ENCODE measurements around the gene SLC35F3. TPM values are rescaled to one million over a fixed set of nuclear protein-coding genes. Genes with fewer than 3 reads are reported as not detected.
"Not testable (repeated sequence)": the region's sequence is repeated elsewhere in the genome, so short reads cannot be mapped to it uniquely, and the experiment has no call there.

SLC35F3 gene
- total RNA-seq, 2 experiments from 2014 or later: 0.59 to 0.70 TPM

DNA sequence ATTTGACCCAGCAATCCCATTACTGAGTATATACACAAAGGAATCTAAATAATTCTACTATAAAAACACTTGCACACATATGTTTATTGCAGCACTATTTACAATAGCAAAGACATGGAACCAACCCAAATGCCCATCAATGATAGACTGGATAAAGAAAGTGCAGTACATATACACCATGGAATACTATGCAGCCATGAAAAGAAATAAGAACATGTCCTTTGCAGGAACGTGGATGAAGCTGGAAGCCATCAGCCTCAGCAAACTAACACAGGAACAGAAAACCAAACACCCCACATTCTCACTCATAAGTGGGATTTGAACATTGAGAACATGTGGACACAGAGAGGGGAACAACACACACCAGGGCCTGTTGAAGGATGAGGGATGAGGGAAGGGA, 397.2 kb downstream of the SLC35F3 start:
- H3K27me3 Mint-ChIP-seq; H3K4me3 Mint-ChIP-seq; POLR2A ChIA-PET; DNase-seq; H3K27ac Mint-ChIP-seq; H3K4me1 Mint-ChIP-seq (ENCODE audit: low read depth); H3K36me3 Mint-ChIP-seq; H3K9me3 Mint-ChIP-seq; intact Hi-C loops (cut with micrococcal nuclease): not testable (repeated sequence)
- CTCF ChIA-PET: interaction anchor here (1.6 to 2.1 kb wide), 2 partner anchors 8 to 89 kb away, joined by 7 to 19 read pairs; no protein-coding TSS in a partner anchor

DNA sequence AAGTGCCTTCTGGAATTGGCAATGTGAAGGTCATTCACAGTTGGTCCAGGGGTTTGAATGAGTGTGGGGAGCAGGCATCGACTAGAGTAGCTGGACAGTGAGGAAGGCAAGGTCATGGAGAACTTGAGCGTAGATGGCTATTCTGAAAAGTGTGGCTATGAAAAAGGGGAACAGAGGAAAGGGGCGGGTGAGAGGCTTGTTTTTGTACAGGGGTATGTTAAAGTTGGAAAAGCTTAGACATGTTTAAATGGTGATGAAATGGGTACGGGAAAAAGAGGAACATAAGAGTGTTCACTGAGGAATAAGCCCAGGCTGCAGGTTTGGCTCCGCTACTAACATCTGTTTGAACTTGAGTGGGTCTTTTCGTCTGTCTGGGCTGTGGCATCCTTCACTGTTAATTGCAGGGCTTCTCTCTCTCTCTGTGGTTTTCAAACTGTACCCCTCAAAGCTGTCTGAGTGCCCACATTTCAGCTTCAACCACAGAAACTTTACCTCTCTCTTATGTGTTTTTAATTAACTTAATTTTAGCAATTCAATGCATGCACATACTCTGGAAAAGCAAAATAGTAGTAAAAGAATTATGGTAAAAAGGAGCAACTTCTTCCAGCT, 398.0 kb downstream of the SLC35F3 start:
- CTCF ChIA-PET: interaction anchor here (1.6 kb wide), 1 partner anchor 90 kb away, joined by 7 read pairs; no protein-coding TSS in a partner anchor

DNA sequence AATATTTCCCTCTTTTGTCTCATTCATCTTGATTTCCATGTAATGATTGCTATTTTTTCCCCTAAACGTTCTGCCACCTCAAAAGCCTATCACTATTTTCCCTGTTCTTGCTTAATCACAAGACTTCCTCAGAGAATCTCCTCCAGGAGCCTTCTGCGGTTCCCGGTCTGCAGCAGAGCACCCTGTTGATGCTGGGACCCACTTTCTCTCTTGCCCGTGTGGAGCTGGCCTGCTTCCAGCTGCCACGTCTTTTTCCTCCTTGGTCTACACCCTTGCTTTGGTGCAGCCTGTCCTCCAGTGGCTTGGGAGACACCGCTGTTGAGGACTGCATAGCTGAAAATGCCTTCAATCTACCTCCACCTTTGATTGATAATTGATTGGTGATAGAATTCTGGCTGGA, 398.8 kb downstream of the SLC35F3 start:
- POLR2A ChIA-PET: no interaction called here
- intact Hi-C loops (cut with micrococcal nuclease): no loop called here
- Mint-ChIP-seq H3K9me3 (peaks cover 2% of the 10 kb centered on the region), H3K27ac (no peak overlapping the region), H3K4me1 (ENCODE audit: low read depth) (no peaks in the 10 kb centered on the region), H3K4me3 (no peak overlapping the region), H3K36me3 (no peaks in the 10 kb centered on the region), H3K27me3 (peaks cover 2% of the 10 kb centered on the region)
- DNase-seq: no peak
- CTCF ChIA-PET: interaction anchor here (0.5 to 1.6 kb wide), 3 partner anchors 11 to 115 kb away, joined by 3 to 7 read pairs (median 4); no protein-coding TSS in a partner anchor

More for the DNA sequence above, 398.0 kb downstream of the SLC35F3 start:
- peaks cover 7% of the 10 kb centered on the region for H3K27me3 Mint-ChIP-seq
- POLR2A ChIA-PET: no interaction called here
- no peak for DNase-seq
- H3K4me1 Mint-ChIP-seq (ENCODE audit: low read depth): no peaks in the 10 kb centered on the region
- no peak overlapping the region for H3K27ac Mint-ChIP-seq
- no peaks in the 10 kb centered on the region for H3K36me3 Mint-ChIP-seq
- H3K9me3 Mint-ChIP-seq: peaks cover 2% of the 10 kb centered on the region
- no peak overlapping the region for H3K4me3 Mint-ChIP-seq
- intact Hi-C loops (cut with micrococcal nuclease): no loop called here

DNA sequence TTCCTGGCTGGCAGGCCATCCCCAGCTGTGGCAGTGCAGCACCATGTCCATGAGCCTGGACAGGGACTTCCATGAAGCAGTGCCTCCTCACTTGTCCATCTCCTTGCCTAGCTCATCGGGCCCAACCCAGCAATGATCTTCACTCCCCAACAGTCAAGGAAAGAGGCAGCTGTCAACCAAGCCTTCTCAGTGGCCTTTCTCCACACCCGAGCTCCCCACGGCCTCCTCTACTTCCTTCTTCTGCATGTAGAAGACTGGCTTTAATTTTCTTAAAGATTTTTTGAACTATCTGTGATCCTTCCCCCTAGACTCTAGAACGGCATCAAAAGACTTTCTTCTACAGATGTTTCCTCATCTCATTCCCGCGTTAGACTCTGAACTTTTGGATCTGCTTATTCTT, 403.2 kb downstream of the SLC35F3 start:
- Mint-ChIP-seq H3K27ac (no peak overlapping the region), H3K36me3 (no peaks in the 10 kb centered on the region), H3K4me1 (ENCODE audit: low read depth) (peaks cover 15% of the 10 kb centered on the region), H3K9me3 (peaks cover 2% of the 10 kb centered on the region), H3K4me3 (no peak overlapping the region), H3K27me3 (peaks cover 18% of the 10 kb centered on the region)
- POLR2A ChIA-PET: no interaction called here
- CTCF ChIA-PET: interaction anchor here (0.8 to 9.2 kb wide), 7 partner anchors 16 to 191 kb away, joined by 3 to 170 read pairs (median 3); no protein-coding TSS in a partner anchor
- no peak for DNase-seq
- intact Hi-C loops (cut with micrococcal nuclease): no loop called here

DNA sequence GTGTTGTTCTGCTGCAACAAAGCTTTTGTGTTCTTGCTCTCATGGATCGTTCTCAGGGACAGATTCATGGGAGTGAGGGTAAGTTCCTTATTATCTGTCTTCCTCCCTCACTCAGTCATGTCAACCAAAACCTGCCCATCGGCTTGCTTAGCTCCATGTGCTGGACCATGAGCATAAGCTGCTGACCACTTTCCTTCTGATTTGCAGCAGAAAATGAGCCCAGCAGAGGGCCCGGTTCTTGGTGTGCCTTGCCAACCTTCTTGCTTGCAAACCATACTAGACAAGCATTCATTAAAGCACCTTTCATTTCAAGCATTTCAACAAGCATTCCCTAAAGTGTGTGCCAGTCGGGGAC, 404.7 kb downstream of the SLC35F3 start:
- Mint-ChIP-seq H3K4me1 (ENCODE audit: low read depth) (peaks cover 15% of the 10 kb centered on the region), H3K36me3 (no peaks in the 10 kb centered on the region), H3K27ac (no peak overlapping the region), H3K4me3 (no peak overlapping the region), H3K9me3 (peaks cover 2% of the 10 kb centered on the region), H3K27me3 (peaks cover 18% of the 10 kb centered on the region)
- ChIA-PET POLR2A (interaction anchor here (1.4 kb wide), 2 partner anchors 65 to 186 kb away, joined by 3 to 6 read pairs; no protein-coding TSS in a partner anchor), CTCF (interaction anchor here (0.6 to 9.2 kb wide), 42 partner anchors 9 to 784 kb away, joined by 3 to 170 read pairs (median 7); no protein-coding TSS in a partner anchor)
- intact Hi-C loops (cut with micrococcal nuclease): no loop called here
- no peak for DNase-seq

DNA sequence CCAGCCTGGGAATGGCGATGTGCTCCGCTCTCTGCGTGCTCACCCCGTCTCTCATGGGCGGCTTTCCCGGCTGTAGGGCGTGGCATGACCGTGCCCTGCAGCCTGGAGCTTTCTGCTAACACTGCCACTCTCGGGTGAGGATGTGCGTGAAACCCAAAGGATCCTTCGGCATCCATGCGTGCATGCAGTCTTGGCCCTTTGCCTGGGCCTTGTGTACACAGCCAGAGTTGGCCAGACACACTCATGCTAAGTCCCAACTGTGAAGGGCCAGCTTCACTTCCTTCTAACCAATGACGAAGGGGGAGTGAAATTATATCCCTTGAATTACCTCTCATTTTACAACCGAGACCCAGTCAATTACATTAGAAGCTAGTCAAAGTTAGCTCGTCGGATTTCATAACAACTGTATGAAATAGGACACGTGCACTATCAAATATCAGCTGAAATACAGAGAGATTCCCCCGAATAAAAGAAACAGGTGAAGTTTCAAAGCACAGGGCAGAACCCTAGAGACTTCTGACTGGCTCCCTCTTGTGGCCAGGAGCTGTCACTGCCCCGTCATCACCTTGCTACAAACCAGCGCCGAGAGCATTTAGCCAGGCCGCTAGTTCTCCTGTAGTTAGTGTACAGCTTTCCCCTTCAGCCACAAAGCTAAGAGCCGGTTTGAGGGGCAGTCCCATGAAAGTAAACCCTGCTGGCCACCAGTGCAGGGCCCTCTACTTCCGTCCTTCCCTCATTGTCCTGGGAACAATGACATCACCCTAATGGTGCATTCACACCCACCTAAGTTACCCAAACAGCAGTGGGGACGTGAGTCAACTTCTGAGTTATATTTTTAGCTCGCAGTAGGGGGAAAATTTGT, 405.4 kb downstream of the SLC35F3 start:
- Mint-ChIP-seq H3K27me3 (peaks cover 15% of the 10 kb centered on the region), H3K4me3 (no peak overlapping the region), H3K36me3 (no peaks in the 10 kb centered on the region), H3K4me1 (ENCODE audit: low read depth) (peaks cover 18% of the 10 kb centered on the region), H3K9me3 (no peaks in the 10 kb centered on the region), H3K27ac (no peak overlapping the region)
- POLR2A ChIA-PET: interaction anchor here (1.0 to 1.4 kb wide), 3 partner anchors 66 to 186 kb away, joined by 3 to 6 read pairs (median 3); no protein-coding TSS in a partner anchor
- CTCF ChIA-PET: interaction anchor here (0.6 to 9.2 kb wide), 56 partner anchors 9 to 783 kb away, joined by 3 to 170 read pairs (median 6); no protein-coding TSS in a partner anchor
- intact Hi-C loops (cut with micrococcal nuclease): loop anchor here (1.0 kb wide), 7 partner anchors 16 to 196 kb away; no protein-coding TSS in a partner anchor
- peak; percentile 84 for DNase-seq

DNA sequence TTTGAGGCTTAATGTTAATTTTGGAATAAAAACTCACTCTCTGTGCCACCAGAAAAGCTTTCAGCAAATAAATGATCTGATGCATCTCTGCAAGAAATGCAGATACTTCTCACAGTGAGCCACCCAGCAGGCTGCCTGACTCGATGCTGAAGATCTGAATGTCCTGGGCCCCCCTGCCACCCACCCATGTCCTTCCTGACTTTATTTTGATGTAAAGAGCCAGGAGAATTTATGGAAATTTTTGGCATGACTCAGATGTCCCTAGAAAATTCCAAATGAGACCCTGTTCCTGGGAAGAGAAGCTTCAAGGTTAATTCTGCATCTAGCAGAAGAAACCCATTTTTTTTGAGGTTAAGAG, 406.0 kb downstream of the SLC35F3 start:
- intact Hi-C loops (cut with micrococcal nuclease): loop anchor here (1.0 kb wide), 7 partner anchors 16 to 196 kb away; no protein-coding TSS in a partner anchor
- no peaks in the 10 kb centered on the region for H3K36me3 Mint-ChIP-seq
- H3K9me3 Mint-ChIP-seq: no peaks in the 10 kb centered on the region
- peaks cover 15% of the 10 kb centered on the region for H3K27me3 Mint-ChIP-seq
- DNase-seq: no peak
- POLR2A ChIA-PET: interaction anchor here (1.0 to 1.4 kb wide), 3 partner anchors 66 to 185 kb away, joined by 3 to 6 read pairs (median 3); no protein-coding TSS in a partner anchor
- peaks cover 23% of the 10 kb centered on the region for H3K4me1 Mint-ChIP-seq (ENCODE audit: low read depth)
- CTCF ChIA-PET: interaction anchor here (0.7 to 9.2 kb wide), 52 partner anchors 10 to 773 kb away, joined by 3 to 170 read pairs (median 6); no protein-coding TSS in a partner anchor
- no peak overlapping the region for H3K27ac Mint-ChIP-seq
- no peak overlapping the region for H3K4me3 Mint-ChIP-seq

DNA sequence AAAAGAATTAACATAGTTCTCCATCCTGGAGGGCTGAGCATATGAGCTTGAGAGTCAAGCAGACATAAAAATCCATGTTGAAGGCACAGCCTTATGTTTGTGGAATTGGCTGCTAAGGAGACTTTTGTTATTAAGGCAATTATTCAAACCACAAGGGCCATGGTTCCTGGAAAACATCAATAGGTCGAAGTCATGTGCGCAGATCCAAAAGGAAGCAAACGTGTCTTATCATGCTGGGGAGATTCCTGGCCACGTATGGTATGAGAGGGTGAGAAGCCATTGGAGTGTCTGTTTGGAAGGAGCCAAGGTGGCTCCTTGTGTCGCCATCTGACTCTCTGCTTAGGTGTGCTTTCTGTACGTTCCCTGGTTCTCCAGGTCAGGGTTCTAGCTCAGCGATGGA, 406.9 kb downstream of the SLC35F3 start:
- POLR2A ChIA-PET: no interaction called here
- Mint-ChIP-seq H3K4me3 (no peak overlapping the region), H3K27ac (no peak overlapping the region), H3K36me3 (no peaks in the 10 kb centered on the region), H3K4me1 (ENCODE audit: low read depth) (peaks cover 31% of the 10 kb centered on the region), H3K9me3 (no peaks in the 10 kb centered on the region), H3K27me3 (peaks cover 17% of the 10 kb centered on the region)
- DNase-seq: no peak
- intact Hi-C loops (cut with micrococcal nuclease): no loop called here
- CTCF ChIA-PET: interaction anchor here (2.1 to 9.2 kb wide), 5 partner anchors 11 to 195 kb away, joined by 7 to 170 read pairs (median 63); no protein-coding TSS in a partner anchor

DNA sequence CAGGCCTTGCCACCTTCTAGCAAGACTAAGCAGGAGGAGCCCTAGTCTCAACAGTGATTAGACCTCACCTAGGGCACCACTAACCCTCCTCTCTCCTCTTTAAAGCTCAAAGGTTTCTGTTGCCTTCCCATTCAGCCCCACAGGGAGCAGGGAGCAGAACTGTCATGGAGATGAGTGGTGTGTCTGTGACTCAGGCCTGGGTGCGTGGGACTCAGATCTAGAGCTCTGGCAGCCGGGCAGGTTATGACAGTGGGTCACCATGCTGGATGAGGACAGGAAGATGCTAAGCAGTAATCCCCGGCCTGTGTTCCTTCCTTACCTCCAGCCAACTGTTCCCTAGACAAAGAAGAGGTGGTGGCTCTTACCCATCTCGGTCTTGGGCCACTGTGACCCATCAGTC, 408.7 kb downstream of the SLC35F3 start:
- Mint-ChIP-seq H3K36me3 (no peaks in the 10 kb centered on the region), H3K4me3 (no peak overlapping the region), H3K27me3 (peaks cover 33% of the 10 kb centered on the region), H3K9me3 (no peaks in the 10 kb centered on the region), H3K27ac (no peak overlapping the region), H3K4me1 (ENCODE audit: low read depth) (peaks cover 34% of the 10 kb centered on the region)
- ChIA-PET POLR2A (no interaction called here), CTCF (interaction anchor here (1.3 to 9.2 kb wide), 4 partner anchors 10 to 197 kb away, joined by 4 to 170 read pairs (median 73); no protein-coding TSS in a partner anchor)
- DNase-seq: peak; percentile 40
- intact Hi-C loops (cut with micrococcal nuclease): no loop called here

DNA sequence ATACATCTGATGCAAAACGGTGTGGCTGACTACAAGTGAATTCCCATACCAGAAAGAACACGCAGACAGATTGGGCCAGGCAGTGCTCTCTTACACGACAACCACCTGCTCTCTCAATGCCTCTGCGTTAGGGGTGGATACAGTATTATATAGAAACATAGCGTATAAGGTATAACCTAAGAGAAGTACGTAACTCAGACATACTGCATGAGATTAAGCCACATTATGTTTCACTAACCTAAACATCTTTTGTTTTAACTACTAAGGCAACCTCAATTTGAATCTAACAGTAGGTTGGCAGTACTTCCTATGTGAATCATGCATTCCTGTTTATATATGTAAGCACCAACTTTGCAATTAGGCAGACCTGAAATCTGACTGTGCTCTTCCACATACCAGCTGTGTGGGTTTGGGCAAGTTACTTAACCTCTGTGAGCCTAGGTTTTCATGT, 410.6 kb downstream of the SLC35F3 start:
- Mint-ChIP-seq H3K27me3 (peaks cover 38% of the 10 kb centered on the region), H3K36me3 (no peaks in the 10 kb centered on the region), H3K9me3 (no peaks in the 10 kb centered on the region), H3K27ac (no peak overlapping the region), H3K4me1 (ENCODE audit: low read depth) (peaks cover 27% of the 10 kb centered on the region), H3K4me3 (no peak overlapping the region)
- DNase-seq: peak; percentile 35
- POLR2A ChIA-PET: interaction anchor here (1.1 kb wide), 1 partner anchor 58 kb away, joined by 3 read pairs; the partner anchor contains the start of gene COA6
- CTCF ChIA-PET: interaction anchor here (1.4 to 2.2 kb wide), 2 partner anchors 12 to 102 kb away, joined by 4 to 9 read pairs; no protein-coding TSS in a partner anchor
- intact Hi-C loops (cut with micrococcal nuclease): no loop called here

DNA sequence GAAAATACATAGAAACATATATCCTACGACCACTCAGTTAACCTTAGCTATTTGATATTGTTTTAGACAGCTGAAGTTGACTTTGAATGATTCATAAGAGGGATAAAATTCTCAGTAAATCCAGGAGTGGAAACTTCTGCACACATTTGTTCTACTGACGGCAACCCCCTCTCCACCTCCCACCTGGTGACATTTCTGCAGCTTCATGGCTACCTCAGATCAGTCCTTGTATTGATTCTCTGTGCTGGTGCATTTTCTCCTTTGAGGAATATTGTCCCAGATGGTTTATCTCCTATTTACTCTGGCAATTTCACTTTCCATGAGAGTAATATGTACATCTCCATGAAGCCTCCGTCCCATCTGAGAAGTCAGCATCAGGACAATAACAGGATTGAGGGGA, 411.1 kb downstream of the SLC35F3 start:
- H3K36me3 Mint-ChIP-seq: no peaks in the 10 kb centered on the region
- H3K4me3 Mint-ChIP-seq: no peak overlapping the region
- H3K27ac Mint-ChIP-seq: no peak overlapping the region
- peak; percentile 29 for DNase-seq
- intact Hi-C loops (cut with micrococcal nuclease): no loop called here
- peaks cover 37% of the 10 kb centered on the region for H3K27me3 Mint-ChIP-seq
- H3K9me3 Mint-ChIP-seq: no peaks in the 10 kb centered on the region
- peaks cover 22% of the 10 kb centered on the region for H3K4me1 Mint-ChIP-seq (ENCODE audit: low read depth)
- ChIA-PET POLR2A (interaction anchor here (1.1 kb wide), 1 partner anchor 58 kb away, joined by 3 read pairs; the partner anchor contains the start of gene COA6), CTCF (interaction anchor here (1.0 to 2.2 kb wide), 3 partner anchors 9 to 102 kb away, joined by 3 to 9 read pairs (median 4); no protein-coding TSS in a partner anchor)

All from activated CD4-positive, alpha-beta memory T cell treated with anti-CD3 and anti-CD28 coated beads for 36 hours (primary cell).